ENCODE results near the gene NPIPB2.

Gene NPIPB2

DNA sequence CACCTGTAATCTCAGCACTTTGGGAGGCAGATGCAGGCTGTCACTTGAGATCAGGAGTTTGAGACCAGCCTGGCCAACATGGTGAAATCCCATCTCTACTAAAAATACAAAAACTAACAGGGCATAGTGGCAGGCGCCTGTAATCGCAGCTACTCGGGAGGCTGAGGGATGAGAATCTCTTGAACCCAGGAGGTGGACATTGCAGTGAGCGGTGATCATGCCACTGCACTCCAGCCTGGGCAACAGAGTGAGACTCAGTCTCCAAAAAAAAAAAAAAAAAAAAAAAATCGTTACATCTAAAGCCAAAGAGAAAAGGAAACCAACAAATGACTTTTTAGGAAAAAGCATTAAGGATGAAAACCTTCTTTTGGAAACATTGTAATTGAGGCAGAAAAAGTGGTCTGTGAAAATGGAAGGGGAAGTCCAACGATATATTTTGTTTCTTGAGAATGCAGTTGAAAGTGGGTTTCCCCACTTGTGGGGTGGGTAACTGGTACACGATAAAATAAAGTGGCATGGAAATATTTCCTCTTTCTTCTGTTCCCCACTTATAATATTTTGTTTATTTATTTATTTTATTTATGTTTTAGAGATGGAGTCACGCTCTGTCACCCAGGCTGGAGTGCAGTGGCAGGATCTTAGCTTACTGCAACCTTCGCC is 37.3 kb upstream of the NPIPB2 start:
- DNase-seq (ENCODE audit: extremely low spot score) = no peak
- TF ChIP-seq HDGF (IDR thresholded peaks at IDR 0.05; ENCODE audit: borderline replicate concordance) (no peak), SP1 (IDR thresholded peaks at IDR 0.05) (no peak), L3MBTL2 (conservative IDR thresholded peaks at IDR 0.05) (no peak), CTBP1 (IDR thresholded peaks at IDR 0.05; ENCODE audit: borderline replicate concordance) (no peak), LEF1 (IDR thresholded peaks at IDR 0.05; ENCODE audit: borderline replicate concordance) (no peak), ELF4 (IDR thresholded peaks at IDR 0.05) (no peak), ARNT (IDR thresholded peaks at IDR 0.05) (no peak), FOXK2 (IDR thresholded peaks at IDR 0.05) (no peak), TARDBP (IDR thresholded peaks at IDR 0.05) (no peak), FOXA1 (IDR thresholded peaks at IDR 0.05) (no peak), ZNF384 (IDR thresholded peaks at IDR 0.05) (no peak), SUZ12 (IDR thresholded peaks at IDR 0.05) (no peak), BHLHE40 (IDR thresholded peaks at IDR 0.05; ENCODE audit: borderline replicate concordance) (no peak), FOXM1 (IDR thresholded peaks at IDR 0.05; ENCODE audit: borderline replicate concordance) (no peak), NFRKB (IDR thresholded peaks at IDR 0.05) (no peak)
- TF ChIP-seq, protein P1, sequence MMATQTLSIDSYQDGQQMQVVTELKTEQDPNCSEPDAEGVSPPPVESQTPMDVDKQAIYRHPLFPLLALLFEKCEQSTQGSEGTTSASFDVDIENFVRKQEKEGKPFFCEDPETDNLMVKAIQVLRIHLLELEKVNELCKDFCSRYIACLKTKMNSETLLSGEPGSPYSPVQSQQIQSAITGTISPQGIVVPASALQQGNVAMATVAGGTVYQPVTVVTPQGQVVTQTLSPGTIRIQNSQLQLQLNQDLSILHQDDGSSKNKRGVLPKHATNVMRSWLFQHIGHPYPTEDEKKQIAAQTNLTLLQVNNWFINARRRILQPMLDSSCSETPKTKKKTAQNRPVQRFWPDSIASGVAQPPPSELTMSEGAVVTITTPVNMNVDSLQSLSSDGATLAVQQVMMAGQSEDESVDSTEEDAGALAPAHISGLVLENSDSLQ (IDR thresholded peaks at IDR 0.05) = no peak
- POLR2A ChIA-PET = no interaction called here
- CTCF ChIA-PET = interaction anchor here (1.5 kb wide), 1 partner anchor 30 kb away, joined by 4 read pairs; no protein-coding TSS in a partner anchor

DNA sequence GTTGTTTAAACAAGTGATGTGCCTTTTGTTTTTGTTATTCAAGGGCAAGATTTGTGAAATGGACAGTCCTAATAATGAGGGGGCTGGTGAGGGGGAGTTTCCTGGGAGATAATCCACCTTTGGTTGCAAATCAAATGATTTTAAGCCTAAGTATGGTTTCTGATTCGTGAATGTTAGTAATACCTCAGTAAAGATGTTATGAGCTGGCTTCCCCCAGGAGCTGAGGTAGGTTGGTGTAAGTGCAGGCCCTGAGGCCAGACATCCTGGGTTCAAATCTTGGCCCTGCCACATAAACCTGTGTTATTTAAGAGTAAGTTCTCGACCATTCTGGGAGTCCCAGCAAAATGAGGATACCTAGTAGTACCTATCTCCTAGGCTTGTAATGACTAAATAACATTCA is 36.2 kb upstream of the NPIPB2 start:
- POLR2A ChIA-PET = interaction anchor here (1.1 to 1.3 kb wide), 3 partner anchors 30 to 62 kb away, joined by 3 to 4 read pairs (median 3); partner anchors contain the start of gene GSPT1
- CTCF ChIA-PET = interaction anchor here (1.5 kb wide), 1 partner anchor 29 kb away, joined by 4 read pairs; no protein-coding TSS in a partner anchor
- TF ChIP-seq CTBP1 (IDR thresholded peaks at IDR 0.05; ENCODE audit: borderline replicate concordance) = no peak
- TF ChIP-seq LEF1 (IDR thresholded peaks at IDR 0.05; ENCODE audit: borderline replicate concordance) = no peak
- no peak for TF ChIP-seq SUZ12 (IDR thresholded peaks at IDR 0.05)
- no peak for TF ChIP-seq L3MBTL2 (conservative IDR thresholded peaks at IDR 0.05)
- TF ChIP-seq, protein P1 (IDR thresholded peaks at IDR 0.05) = no peak
- no peak for TF ChIP-seq NFRKB (IDR thresholded peaks at IDR 0.05)
- no peak for TF ChIP-seq SP1 (IDR thresholded peaks at IDR 0.05)
- no peak for TF ChIP-seq HDGF (IDR thresholded peaks at IDR 0.05; ENCODE audit: borderline replicate concordance)
- no peak for TF ChIP-seq TARDBP (IDR thresholded peaks at IDR 0.05)
- TF ChIP-seq ELF4 (IDR thresholded peaks at IDR 0.05) = no peak
- no peak for TF ChIP-seq ARNT (IDR thresholded peaks at IDR 0.05)
- no peak for TF ChIP-seq FOXK2 (IDR thresholded peaks at IDR 0.05)
- TF ChIP-seq FOXA1 (IDR thresholded peaks at IDR 0.05) = no peak
- no peak for TF ChIP-seq FOXM1 (IDR thresholded peaks at IDR 0.05; ENCODE audit: borderline replicate concordance)
- no peak for TF ChIP-seq ZNF384 (IDR thresholded peaks at IDR 0.05)
- TF ChIP-seq BHLHE40 (IDR thresholded peaks at IDR 0.05; ENCODE audit: borderline replicate concordance) = no peak
- no peak for DNase-seq (ENCODE audit: extremely low spot score)

DNA sequence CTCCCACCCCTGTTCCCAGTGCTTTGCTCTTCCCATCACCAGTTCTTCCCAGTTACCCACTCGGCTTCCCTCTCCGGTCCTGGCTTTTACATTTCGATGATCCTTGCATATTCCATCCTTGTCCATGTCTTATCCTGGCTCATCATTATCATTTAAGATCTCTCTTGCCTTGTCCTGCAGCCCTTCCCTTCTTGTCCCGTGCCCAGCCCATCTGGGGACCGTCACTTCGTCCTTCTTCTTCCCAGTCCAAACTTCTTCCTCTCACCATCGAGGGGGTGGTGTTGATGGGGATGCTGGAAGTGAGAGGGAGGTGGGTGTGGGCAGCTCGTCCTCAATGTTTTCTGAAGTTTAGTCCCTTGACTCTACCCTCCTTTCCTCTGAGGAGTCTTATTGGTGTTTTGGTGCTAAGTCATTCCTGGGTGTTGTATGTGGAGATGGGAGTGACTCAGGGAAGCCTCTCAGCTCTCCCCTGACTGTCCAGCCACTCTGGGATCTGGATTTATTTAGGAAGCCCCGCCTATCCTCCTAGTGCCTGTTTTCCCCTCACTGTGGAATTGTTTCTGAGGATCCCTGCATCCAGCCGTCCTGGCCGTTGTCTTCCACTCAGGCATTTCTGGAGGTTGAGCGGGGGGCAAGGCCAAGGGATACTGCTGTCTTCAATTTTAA is 35.7 kb upstream of the NPIPB2 start:
- ChIA-PET CTCF (no interaction called here), POLR2A (interaction anchor here (0.7 to 1.6 kb wide), 10 partner anchors 9 to 308 kb away, joined by 3 to 19 read pairs (median 4); partner anchors contain the start of gene GSPT1)
- TF ChIP-seq CTBP1 (IDR thresholded peaks at IDR 0.05; ENCODE audit: borderline replicate concordance) = no peak
- no peak for TF ChIP-seq FOXK2 (IDR thresholded peaks at IDR 0.05)
- no peak for TF ChIP-seq ELF4 (IDR thresholded peaks at IDR 0.05)
- no peak for TF ChIP-seq NFRKB (IDR thresholded peaks at IDR 0.05)
- no peak for TF ChIP-seq BHLHE40 (IDR thresholded peaks at IDR 0.05; ENCODE audit: borderline replicate concordance)
- DNase-seq (ENCODE audit: extremely low spot score) = no peak

DNA sequence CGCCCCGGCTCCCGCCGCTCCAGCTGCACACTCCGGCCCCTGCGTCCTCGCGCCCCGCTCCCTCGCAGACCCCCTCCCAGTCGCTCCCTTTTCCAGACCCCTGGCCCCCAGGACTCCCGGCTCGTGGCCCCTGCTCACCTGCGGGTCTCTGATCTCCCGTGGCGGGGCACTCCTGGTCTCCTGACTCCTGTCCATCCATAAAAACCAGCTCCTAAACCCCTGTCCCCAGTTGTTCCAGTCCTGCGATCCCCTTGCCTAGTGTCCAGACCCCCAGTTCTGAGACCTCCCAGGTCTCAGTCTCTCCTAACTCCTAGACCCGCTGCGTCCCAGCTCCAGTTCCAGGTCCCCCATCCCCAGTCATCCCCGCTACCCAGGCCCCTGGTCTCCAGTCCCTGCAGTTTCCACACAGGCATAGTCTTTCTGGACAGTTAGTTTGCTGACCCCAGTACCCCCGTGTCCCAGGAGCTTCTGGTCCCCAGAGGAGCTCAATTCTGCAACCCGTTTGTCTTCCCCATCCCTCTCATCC is 35.1 kb upstream of the NPIPB2 start:
- no peak for DNase-seq (ENCODE audit: extremely low spot score)
- CTCF ChIA-PET = interaction anchor here (0.6 to 1.0 kb wide), 2 partner anchors 12 to 91 kb away, joined by 3 to 4 read pairs; no protein-coding TSS in a partner anchor
- POLR2A ChIA-PET = interaction anchor here (0.6 to 1.6 kb wide), 24 partner anchors 8 to 309 kb away, joined by 3 to 19 read pairs (median 4); partner anchors contain the start of gene GSPT1
- TF ChIP-seq SUZ12 (IDR thresholded peaks at IDR 0.05) (no peak), ARNT (IDR thresholded peaks at IDR 0.05) (no peak), CTBP1 (IDR thresholded peaks at IDR 0.05; ENCODE audit: borderline replicate concordance) (no peak), TARDBP (IDR thresholded peaks at IDR 0.05) (no peak), BHLHE40 (IDR thresholded peaks at IDR 0.05; ENCODE audit: borderline replicate concordance) (no peak), HDGF (IDR thresholded peaks at IDR 0.05; ENCODE audit: borderline replicate concordance) (no peak), LEF1 (IDR thresholded peaks at IDR 0.05; ENCODE audit: borderline replicate concordance) (no peak), NFRKB (IDR thresholded peaks at IDR 0.05) (no peak), FOXK2 (IDR thresholded peaks at IDR 0.05) (no peak), SP1 (IDR thresholded peaks at IDR 0.05) (no peak), FOXA1 (IDR thresholded peaks at IDR 0.05) (no peak)
- TF ChIP-seq, protein P1 (IDR thresholded peaks at IDR 0.05) = no peak

DNA sequence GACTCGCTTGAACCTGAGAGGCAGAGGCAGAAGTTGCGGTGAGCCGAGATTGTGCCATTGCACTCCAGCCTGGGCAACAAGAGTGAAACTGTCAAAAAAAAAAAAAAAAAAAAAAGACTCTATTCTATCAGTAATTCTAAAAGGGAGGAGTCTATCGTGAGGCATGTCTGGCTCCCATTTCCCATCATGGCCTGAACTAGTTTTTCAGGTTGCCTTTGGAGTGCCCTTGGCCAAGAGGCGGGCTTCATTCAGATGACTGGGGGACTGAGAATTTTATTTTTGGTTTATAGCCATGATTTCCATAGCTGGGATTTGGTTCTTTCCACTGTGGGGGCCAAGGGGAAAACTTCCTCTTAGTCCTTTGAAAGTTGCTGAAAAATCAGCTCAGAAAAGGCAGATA is 31.2 kb upstream of the NPIPB2 start:
- TF ChIP-seq ZNF384 (IDR thresholded peaks at IDR 0.05) = no peak
- CTCF ChIA-PET = interaction anchor here (0.6 to 1.4 kb wide), 3 partner anchors 24 to 566 kb away, joined by 3 to 5 read pairs (median 4); no protein-coding TSS in a partner anchor
- POLR2A ChIA-PET = interaction anchor here (1.1 kb wide), 2 partner anchors 95 to 115 kb away, joined by 3 read pairs; no protein-coding TSS in a partner anchor
- no peak for DNase-seq (ENCODE audit: extremely low spot score)
